ENCODE results near the gene SETD1A.

SETD1A gene

GRCh38 chr16:30922960-30923535, 34.5 kb upstream of the SETD1A start:
- peak; percentile 93 for DNase-seq (ENCODE audit: insufficient read length, low spot score)
- no peak for FAIRE-seq
- TF ChIP-seq POLR2A (IDR thresholded peaks at IDR 0.05; ENCODE audit: low read depth, low read length): peak; percentile 35; the same call in 1 of the 2 replicates
- TF ChIP-seq SPI1 (IDR thresholded peaks at IDR 0.05; ENCODE audit: low read depth, low read length): no peak
- peak; percentile 73 for TF ChIP-seq TAF1 (IDR thresholded peaks at IDR 0.05; ENCODE audit: low read depth, low read length)
- peak; percentile 35 for TF ChIP-seq PAX5 (IDR thresholded peaks at IDR 0.05; ENCODE audit: insufficient read depth, low read length, severe bottlenecking)

- DNase-seq (ENCODE audit: insufficient read length, low spot score): peak; percentile 59
- no peak for FAIRE-seq
- TF ChIP-seq SPI1 (IDR thresholded peaks at IDR 0.05; ENCODE audit: low read depth, low read length): no peak
- no peak for TF ChIP-seq POLR2AphosphoS5 (IDR thresholded peaks at IDR 0.05; ENCODE audit: low read depth, low read length)
- TF ChIP-seq PAX5 (IDR thresholded peaks at IDR 0.05; ENCODE audit: insufficient read depth, low read length, severe bottlenecking): no peak
Observed at GRCh38 chr16:30923554-30924075, 33.9 kb upstream of the SETD1A start, which contains the start of gene FBXL19. FBXL19 (plus strand) TSS chr16:30923572; CDS start chr16:30925755, 2,183 bp downstream.

GRCh38 chr16:30924076-30924912, 33.3 kb upstream of the SETD1A start:
- TF ChIP-seq POU2F2 (IDR thresholded peaks at IDR 0.05; ENCODE audit: low read depth, low read length) (no peak), PAX5 (IDR thresholded peaks at IDR 0.05; ENCODE audit: insufficient read depth, low read length, severe bottlenecking) (no peak), TAF1 (IDR thresholded peaks at IDR 0.05; ENCODE audit: low read depth, low read length) (no peak), SPI1 (IDR thresholded peaks at IDR 0.05; ENCODE audit: low read depth, low read length) (no peak), POLR2AphosphoS5 (IDR thresholded peaks at IDR 0.05; ENCODE audit: low read depth, low read length) (no peak), POLR2A (IDR thresholded peaks at IDR 0.05; ENCODE audit: low read depth, low read length) (no peak)
- DNase-seq (ENCODE audit: insufficient read length, low spot score): no peak
- FAIRE-seq: no peak

GRCh38 chr16:30924913-30925631, 32.5 kb upstream of the SETD1A start:
- FAIRE-seq (no peak), DNase-seq (ENCODE audit: insufficient read length, low spot score) (no peak)
- no peak for TF ChIP-seq TAF1 (IDR thresholded peaks at IDR 0.05; ENCODE audit: low read depth, low read length)
- no peak for TF ChIP-seq POLR2AphosphoS5 (IDR thresholded peaks at IDR 0.05; ENCODE audit: low read depth, low read length)
- no peak for TF ChIP-seq PAX5 (IDR thresholded peaks at IDR 0.05; ENCODE audit: insufficient read depth, low read length, severe bottlenecking)
- no peak for TF ChIP-seq POU2F2 (IDR thresholded peaks at IDR 0.05; ENCODE audit: low read depth, low read length)
- no peak for TF ChIP-seq POLR2A (IDR thresholded peaks at IDR 0.05; ENCODE audit: low read depth, low read length)
- TF ChIP-seq SPI1 (IDR thresholded peaks at IDR 0.05; ENCODE audit: low read depth, low read length): no peak

- no peak for DNase-seq (ENCODE audit: insufficient read length, low spot score)
- no peak for TF ChIP-seq POLR2A (IDR thresholded peaks at IDR 0.05; ENCODE audit: low read depth, low read length)
- no peak for TF ChIP-seq PAX5 (IDR thresholded peaks at IDR 0.05; ENCODE audit: insufficient read depth, low read length, severe bottlenecking)
- no peak for TF ChIP-seq TAF1 (IDR thresholded peaks at IDR 0.05; ENCODE audit: low read depth, low read length)
- TF ChIP-seq SPI1 (IDR thresholded peaks at IDR 0.05; ENCODE audit: low read depth, low read length): no peak
- no peak for TF ChIP-seq POU2F2 (IDR thresholded peaks at IDR 0.05; ENCODE audit: low read depth, low read length)
- TF ChIP-seq POLR2AphosphoS5 (IDR thresholded peaks at IDR 0.05; ENCODE audit: low read depth, low read length): no peak
- FAIRE-seq: no peak
Observed at GRCh38 chr16:30925632-30925987, 31.9 kb upstream of the SETD1A start.

- no peak for DNase-seq (ENCODE audit: insufficient read length, low spot score)
- FAIRE-seq: no peak
- no peak for TF ChIP-seq TAF1 (IDR thresholded peaks at IDR 0.05; ENCODE audit: low read depth, low read length)
- no peak for TF ChIP-seq POLR2A (IDR thresholded peaks at IDR 0.05; ENCODE audit: low read depth, low read length)
- no peak for TF ChIP-seq POLR2AphosphoS5 (IDR thresholded peaks at IDR 0.05; ENCODE audit: low read depth, low read length)
Observed at GRCh38 chr16:30925995-30926811, 31.4 kb upstream of the SETD1A start.

GRCh38 chr16:30926937-30927788, 30.4 kb upstream of the SETD1A start:
- no peak for FAIRE-seq
- no peak for DNase-seq (ENCODE audit: insufficient read length, low spot score)
- TF ChIP-seq POU2F2 (IDR thresholded peaks at IDR 0.05; ENCODE audit: low read depth, low read length) (no peak), TAF1 (IDR thresholded peaks at IDR 0.05; ENCODE audit: low read depth, low read length) (no peak), POLR2A (IDR thresholded peaks at IDR 0.05; ENCODE audit: low read depth, low read length) (no peak), POLR2AphosphoS5 (IDR thresholded peaks at IDR 0.05; ENCODE audit: low read depth, low read length) (no peak), PAX5 (IDR thresholded peaks at IDR 0.05; ENCODE audit: insufficient read depth, low read length, severe bottlenecking) (no peak), SPI1 (IDR thresholded peaks at IDR 0.05; ENCODE audit: low read depth, low read length) (no peak)

- DNase-seq (ENCODE audit: insufficient read length, low spot score) (peak; percentile 67), FAIRE-seq (peak; percentile 52)
- TF ChIP-seq POLR2AphosphoS5 (IDR thresholded peaks at IDR 0.05; ENCODE audit: low read depth, low read length) (no peak), POU2F2 (IDR thresholded peaks at IDR 0.05; ENCODE audit: low read depth, low read length) (no peak)
Observed at GRCh38 chr16:30927789-30928378, 29.7 kb upstream of the SETD1A start.
